B cell (primary cell): Measurements from ENCODE around the gene ANKRD31. TPM values are rescaled to one million over a fixed set of nuclear protein-coding genes. Genes with fewer than 3 reads are reported as not detected.
A peak's percentile ranks its signal among the peaks of the same experiment; 100 is the strongest.

Experiments used
- ATAC-seq: fragments of 200-7000 bp; cut with Tn5 transposase; one replicate; pipeline ENCODE4 v1.10.0; 2021; ENCODE audit warnings: low read depth, mild to moderate bottlenecking, moderate number of reproducible peaks, moderate library complexity
- CTCF ChIA-PET: fragments of 350-600 bp; sonication (Branson Sonifier 250); formaldehyde crosslinking; loops from one replicate; lab custom pipeline; 2021; ENCODE audit warnings: antibody characterized with exemption, inconsistent platforms; lab: Charles Lee
- POLR2A ChIA-PET: fragments of 350-600 bp; sonication (Branson Sonifier 250); formaldehyde crosslinking; loops from one replicate; lab custom pipeline; 2021; ENCODE audit warnings: antibody characterized with exemption; lab: Charles Lee
- DNase-seq: peaks from one replicate; pipeline ENCODE4 v3.0.0; 2013
- H2AFZ ChIP-seq: 2 replicates; pipeline ENCODE4 v1.6.1; 2012; ENCODE audit warnings: mild to moderate bottlenecking, low read depth, low read length; ENCODE audit not compliant: insufficient read depth, poor library complexity, severe bottlenecking
- H3K27ac ChIP-seq, 2 donors: 1 replicate in 1 of 2; 2 replicates in 1 of 2; pipeline ENCODE4 v1.5.1; 2012 to 2013; ENCODE audit warnings: low read length in 2 of 2, mild to moderate bottlenecking in 2 of 2, moderate library complexity in 1 of 2
- H3K27me3 ChIP-seq, 4 experiments: fragments of 200-600 bp in 1 of 4; sonication (generic) in 1 of 4; replicated peaks in 1 of 4; 1 replicate in 2 of 4; 2 replicates in 2 of 4; pipeline versions ENCODE4 v1.6.1 to v1.7.0; 2013 to 2016; ENCODE audit warnings: low read length in 3 of 4, mild to moderate bottlenecking in 2 of 4, mixed read lengths in 1 of 4, moderate library complexity in 1 of 4; ENCODE audit not compliant: insufficient read depth in 4 of 4, control insufficient read depth in 3 of 4; ENCODE audit errors: control extremely low read depth in 1 of 4
- H3K36me3 ChIP-seq, 2 experiments: replicated peaks in 1 of 2; 1 replicate in 1 of 2; 2 replicates in 1 of 2; pipeline versions ENCODE4 v1.6.1 to v1.7.1; 2013; ENCODE audit warnings: low read length in 1 of 2; ENCODE audit not compliant: insufficient read depth in 2 of 2, control insufficient read depth in 1 of 2; ENCODE audit errors: control extremely low read depth in 1 of 2, extremely low read depth in 1 of 2
- H3K4me1 ChIP-seq, 2 donors: fragments of 200-600 bp in 1 of 2; sonication (generic) in 1 of 2; 1 replicate in 1 of 2; 2 replicates in 1 of 2; pipeline versions ENCODE4 v1.5.1 to v1.6.1; 2013 to 2017; ENCODE audit warnings: low read length in 2 of 2; ENCODE audit not compliant: control insufficient read depth in 2 of 2, insufficient read depth in 2 of 2
- H3K4me2 ChIP-seq: replicated peaks from 2 replicates; pipeline ENCODE3; 2012; ENCODE audit warnings: mild to moderate bottlenecking, low read depth, low read length; ENCODE audit not compliant: poor library complexity, severe bottlenecking
- H3K4me3 ChIP-seq, 5 experiments: fragments of 200-600 bp in 1 of 5; sonication (generic) in 1 of 5; 1 replicate in 3 of 5; 2 replicates in 2 of 5; pipeline versions ENCODE4 v1.5.1 to v1.7.0; 2011 to 2016; ENCODE audit warnings: low read length in 4 of 5, mild to moderate bottlenecking in 4 of 5, low read depth in 2 of 5, control low read depth in 1 of 5, moderate library complexity in 1 of 5; ENCODE audit not compliant: insufficient read depth in 1 of 5; ENCODE audit errors: control extremely low read depth in 1 of 5, extremely low read depth in 1 of 5
- H3K79me2 ChIP-seq: fragments of 200-600 bp; sonication (generic); one replicate; pipeline ENCODE4 v1.6.0; 2016; ENCODE audit warnings: low read length; ENCODE audit not compliant: control insufficient read depth, insufficient read depth
- H3K9ac ChIP-seq: fragments of 200-600 bp; sonication (generic); 2 replicates; pipeline ENCODE4 v1.6.1; 2017; ENCODE audit warnings: mild to moderate bottlenecking, low read length, moderate library complexity
- H3K9me3 ChIP-seq, 3 donors: one replicate each; pipeline versions ENCODE4 v1.6.1 to v1.7.1; 2013; ENCODE audit warnings: low read length in 2 of 3; ENCODE audit not compliant: control insufficient read depth in 2 of 3, insufficient read depth in 1 of 3; ENCODE audit errors: control extremely low read depth in 1 of 3
- H4K20me1 ChIP-seq: 2 replicates; pipeline ENCODE4 v1.6.0; 2012; ENCODE audit warnings: mild to moderate bottlenecking, low read length; ENCODE audit not compliant: insufficient read depth, control insufficient read depth, poor library complexity, severe bottlenecking
- H3K27ac Mint-ChIP-seq: one replicate; pipeline ENCODE4 v1.8.0; 2021; ENCODE audit warnings: mixed read lengths
- H3K27me3 Mint-ChIP-seq: one replicate; pipeline ENCODE4 v1.8.0; 2021; ENCODE audit warnings: mixed read lengths
- H3K4me1 Mint-ChIP-seq: one replicate; pipeline ENCODE4 v1.8.0; 2021; ENCODE audit warnings: mixed read lengths
- H3K4me3 Mint-ChIP-seq: one replicate; pipeline ENCODE4 v1.8.0; 2021; ENCODE audit warnings: mixed read lengths
- H3K9me3 Mint-ChIP-seq: one replicate; pipeline ENCODE4 v1.8.0; 2022; ENCODE audit warnings: mixed read lengths; ENCODE audit not compliant: insufficient read depth
- CTCF ChIP-seq: fragments of 200-600 bp; IDR thresholded peaks from one replicate; pipeline ENCODE4 v1.8.0; 2022; ENCODE audit warnings: antibody characterized with exemption, mild to moderate bottlenecking
- EZH2 ChIP-seq: IDR thresholded peaks from 2 replicates; pipeline ENCODE4 v1.6.1; 2012; ENCODE audit warnings: borderline replicate concordance, low read depth, mild to moderate bottlenecking, moderate library complexity, low read length; ENCODE audit not compliant: insufficient read depth, poor library complexity, severe bottlenecking
- WGBS: methylation state at CpG from one replicate; pipeline ENCODE4 v1.1.5; 2013; ENCODE audit warnings: missing lambda C conversion rate; ENCODE audit not compliant: insufficient coverage; 5-methylcytosine and 5-hydroxymethylcytosine counted together
- intact Hi-C: fragments of 100-400 bp; cut with micrococcal nuclease; formaldehyde crosslinking; loops from one replicate; pipeline ENCODE4 v1.10.0; 2022
- polyA minus RNA-seq: library from RNA; depleted of rRNA, polyadenylated mRNA; stranded (reverse); fragments of >200 nt; gene quantifications from 2 replicates; pipeline ENCODE4 v1.2.3, GENCODE V29; 2012
- polyA plus RNA-seq: library from polyadenylated mRNA; depleted of rRNA; stranded (reverse); fragments of >200 nt; gene quantifications from 2 replicates; pipeline ENCODE4 v1.2.3, GENCODE V29; 2012
- total RNA-seq, 2 donors: library from RNA; stranded (reverse); fragments of 120-200 nt in 1 of 2; gene quantifications; 1 replicate in 1 of 2; 2 replicates in 1 of 2; pipeline versions ENCODE4 v1.2.3 to v1.2.4, GENCODE V29; 2013 to 2022

Gene ANKRD31
- total RNA-seq, result 0.10 TPM in 2 replicates
- 0.16 TPM for total RNA-seq (2013)
- polyA plus RNA-seq, result 0.06 and 0.09 TPM in 2 replicates
- 0.14 TPM in 1 of 2 replicates, not detected in the other for polyA minus RNA-seq

- H3K27ac Mint-ChIP-seq, result peak within 1 kb of the TSS; percentile 92
- Histone ChIP-seq H3K27me3 (no peaks in the 10 kb centered on the region), H3K4me2 (peak within 1 kb of the TSS; percentile 82), H3K36me3 (no peaks in the 10 kb centered on the region), H3K9ac (peak within 1 kb of the TSS; percentile 81), H3K9me3 (peaks cover 0 to 5% (median 0%) of the 10 kb centered on the region in 3 donors), H3K4me3 (peak within 1 kb of the TSS; percentile 57 to 84 (median 73)), H3K4me1 (peaks cover 4 to 8% of the 10 kb centered on the region in 2 donors), H4K20me1 (no peaks in the 10 kb centered on the region), H3K27ac (peak within 1 kb of the TSS; percentile 45 to 63), H2AFZ (peak within 1 kb of the TSS; percentile 98), H3K79me2 (no peaks in the 10 kb centered on the region)
- ATAC-seq, result peak; percentile 99
- intact Hi-C loops, result loop anchor here (1.0 to 2.0 kb wide), 5 partner anchors 100 to 938 kb away; partner anchors contain the start of genes CERT1, POC5 and POLK
- TF ChIP-seq CTCF, result peak; percentile 87
- TF ChIP-seq EZH2, result no peak
- ChIA-PET POLR2A (interaction anchor here (2.2 kb wide), 1 partner anchor 101 kb away, joined by 10 read pairs; the partner anchor contains the start of gene HMGCR), CTCF (interaction anchor here (0.6 to 6.1 kb wide), 18 partner anchors 10 to 1020 kb away, joined by 3 to 95 read pairs (median 4); partner anchors contain the start of genes GFM2, HMGCR, NSA2 and POC5)
- no peaks in the 10 kb centered on the region for H3K9me3 Mint-ChIP-seq
- H3K27me3 Mint-ChIP-seq, result peaks cover 7% of the 10 kb centered on the region
- DNase-seq, result peak; percentile 93
- H3K4me3 Mint-ChIP-seq, result peak within 1 kb of the TSS; percentile 99
- 5% methylated on average over 53 of the region's 58 CpGs for WGBS
- H3K4me1 Mint-ChIP-seq, result peaks cover 11% of the 10 kb centered on the region
Measured at GRCh38 chr5:75236322-75237316, at the start of gene ANKRD31. TSS of gene ANKRD31 (minus strand) at chr5:75236878. CDS start at chr5:75236686, 192 bp downstream.
